Daoy (cell line): ENCODE measurements around the gene RALGPS1. TPM values are rescaled to one million over a fixed set of nuclear protein-coding genes. Genes with fewer than 3 reads are reported as not detected.

Source experiments
- DNase-seq: peaks from one replicate; pipeline ENCODE4 v3.0.0-alpha.2; 2015; ENCODE audit warnings: low read depth
- total RNA-seq: library from RNA; depleted of rRNA; stranded (reverse); fragments of >200 nt; shearing (Covaris generic); gene quantifications from 2 replicates; pipeline ENCODE4 v1.2.3, GENCODE V29; 2014

The RALGPS1 gene
- total RNA-seq, 1 experiment from 2014 or later: 4.9 TPM

DNA sequence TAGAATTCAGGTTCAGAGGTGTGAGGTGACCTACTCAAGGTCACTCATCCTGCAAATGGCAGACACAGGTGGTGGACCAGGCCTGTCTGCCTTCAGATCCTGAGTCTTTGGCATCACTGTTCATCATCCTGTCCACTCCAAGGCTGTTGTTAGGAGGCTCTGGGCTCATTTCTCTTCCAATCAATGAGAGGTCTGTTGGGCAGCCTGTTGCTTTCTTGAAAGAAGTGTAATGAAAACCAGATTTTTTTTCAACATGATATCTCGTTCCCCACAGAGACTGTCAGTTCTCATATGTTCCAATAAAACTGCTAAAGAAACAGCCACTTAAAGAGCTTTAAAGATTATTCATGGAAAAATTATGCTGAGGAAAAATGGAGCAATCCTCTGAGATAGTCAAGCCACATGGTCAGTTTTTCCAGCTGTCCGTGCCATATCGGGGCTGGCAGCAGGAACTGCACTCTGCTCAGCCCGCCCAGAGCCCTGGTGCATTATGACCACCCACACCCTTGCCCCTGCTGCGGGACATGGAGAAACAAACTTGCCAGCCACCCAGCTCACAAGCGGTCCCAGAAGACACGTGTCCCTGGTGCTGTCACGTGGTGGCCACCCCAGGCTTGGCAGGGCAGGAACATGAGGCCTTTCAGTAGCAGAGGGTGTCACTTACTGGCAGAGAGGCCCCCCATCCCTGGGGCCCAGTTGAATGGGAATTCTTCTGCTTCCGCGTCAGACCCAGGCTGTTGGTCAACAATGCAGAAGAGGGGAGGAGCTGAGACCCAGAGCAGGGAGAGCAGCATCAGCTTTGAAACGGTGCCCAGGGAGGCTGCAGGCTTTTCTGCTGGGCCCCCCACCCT, 271.6 kb downstream of the RALGPS1 start:
- peak; percentile 55 for DNase-seq

DNA sequence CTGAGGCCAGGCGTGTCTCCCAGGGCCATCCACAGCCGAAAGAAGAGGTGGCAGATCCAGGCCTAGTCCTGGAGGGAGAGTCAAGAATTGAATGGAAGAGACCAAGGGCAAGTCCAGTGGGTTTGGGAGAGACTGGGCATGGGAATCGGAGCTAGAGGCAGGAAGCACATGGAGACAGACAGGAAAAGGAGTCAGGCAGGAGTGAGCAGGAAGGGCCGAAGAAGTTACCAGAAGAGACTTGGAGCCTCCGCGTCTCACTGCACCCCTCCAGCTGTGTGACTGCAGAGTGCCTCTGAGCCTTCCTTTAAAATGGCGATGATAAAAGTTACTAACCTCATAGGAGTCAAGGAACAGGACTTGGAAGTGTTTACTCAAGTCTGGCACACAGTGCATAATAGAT, 272.2 kb downstream of the RALGPS1 start:
- DNase-seq: no peak

DNA sequence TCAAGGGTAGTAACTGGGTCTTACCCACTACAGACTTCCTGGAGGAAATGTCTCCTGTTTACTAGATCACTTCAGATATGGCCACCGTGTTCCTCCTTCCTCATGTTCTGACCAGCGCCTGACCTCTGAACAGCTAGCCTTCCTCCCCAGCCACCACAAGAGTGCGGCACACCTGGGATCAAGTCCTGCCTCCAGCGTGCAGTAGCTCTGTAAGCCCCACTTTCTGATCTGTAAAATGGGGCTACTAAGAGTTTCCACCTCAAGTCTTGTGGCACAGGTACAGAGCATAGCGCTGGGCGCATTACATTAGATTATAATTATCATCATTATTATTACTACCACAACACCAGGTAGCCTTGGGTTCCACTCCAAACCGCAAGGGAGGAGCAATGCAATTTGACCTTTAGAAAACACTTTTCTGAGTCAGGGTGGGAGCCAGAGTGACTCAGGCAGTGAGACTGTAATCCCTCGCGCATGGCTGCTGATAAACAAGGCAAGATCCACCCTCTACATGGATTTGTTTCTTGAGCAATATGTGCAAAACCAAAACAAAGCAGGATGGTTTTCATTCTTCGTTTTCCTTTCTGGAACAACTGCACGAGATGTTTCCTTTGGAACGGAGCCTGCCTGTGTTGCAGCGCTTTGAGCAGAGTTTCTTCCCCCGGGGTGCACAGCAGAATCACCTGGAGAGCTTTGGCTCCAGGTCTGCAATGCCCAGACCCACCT, 272.8 kb downstream of the RALGPS1 start:
- DNase-seq: peak; percentile 96

DNA sequence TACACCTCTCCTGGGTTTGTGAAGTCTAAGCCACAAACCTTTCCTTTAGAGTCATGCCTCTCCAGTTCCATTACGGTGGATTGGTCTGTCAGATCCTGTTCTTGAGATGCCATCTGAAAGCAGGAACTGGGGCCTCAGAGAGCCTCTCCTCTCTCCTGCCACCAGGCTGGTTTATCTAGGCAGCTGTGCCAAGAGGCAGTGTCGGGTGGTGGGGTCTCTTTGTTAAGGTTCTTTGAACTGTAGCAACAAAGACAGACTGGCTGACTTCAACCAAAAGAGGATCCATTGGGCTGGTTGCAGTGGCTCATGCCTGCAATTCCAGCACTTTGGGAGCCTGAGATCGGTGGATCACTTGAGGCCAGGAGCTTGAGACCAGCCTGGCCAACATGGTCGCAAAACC, 273.8 kb downstream of the RALGPS1 start:
- DNase-seq: no peak

DNA sequence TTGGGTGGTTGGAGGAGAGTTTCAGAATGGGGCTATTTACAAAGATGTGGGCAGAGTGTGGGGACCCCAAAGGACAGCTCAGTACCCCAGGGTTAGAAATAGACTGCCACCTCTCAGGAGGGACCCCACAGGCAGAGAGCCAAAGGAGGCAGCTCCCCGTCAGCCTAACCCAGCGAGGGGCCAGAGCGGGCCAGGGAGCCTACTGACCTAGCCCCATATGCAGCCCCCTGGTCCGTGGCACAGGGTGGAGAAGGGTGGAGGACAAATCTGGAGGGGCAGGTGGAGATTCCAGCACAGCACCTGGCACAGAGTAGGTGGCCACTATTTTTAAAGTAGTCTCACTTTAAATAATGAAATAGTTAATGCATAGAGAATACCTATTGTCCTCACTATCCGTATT, 275.0 kb downstream of the RALGPS1 start:
- no peak for DNase-seq

DNA sequence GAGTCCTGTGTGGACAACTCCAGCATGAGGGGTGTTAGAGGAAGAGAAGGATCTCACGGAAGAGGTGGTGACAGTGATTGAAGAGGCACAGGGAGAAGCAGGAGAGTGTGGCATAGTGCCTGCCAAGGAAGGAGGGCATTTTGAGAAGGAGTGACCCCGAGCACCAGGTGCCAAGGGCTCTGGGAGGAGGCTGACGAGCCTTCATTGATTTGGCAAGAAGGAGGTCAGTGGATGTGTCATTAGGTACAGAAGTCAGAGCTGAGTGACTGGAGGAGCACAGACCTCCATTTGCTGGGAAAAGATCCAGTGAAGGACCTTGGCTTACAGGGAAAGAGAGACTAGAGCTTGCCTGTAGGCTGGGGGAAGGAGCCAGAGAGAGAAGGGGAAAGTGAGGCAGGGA, 278.2 kb downstream of the RALGPS1 start:
- DNase-seq: no peak

DNA sequence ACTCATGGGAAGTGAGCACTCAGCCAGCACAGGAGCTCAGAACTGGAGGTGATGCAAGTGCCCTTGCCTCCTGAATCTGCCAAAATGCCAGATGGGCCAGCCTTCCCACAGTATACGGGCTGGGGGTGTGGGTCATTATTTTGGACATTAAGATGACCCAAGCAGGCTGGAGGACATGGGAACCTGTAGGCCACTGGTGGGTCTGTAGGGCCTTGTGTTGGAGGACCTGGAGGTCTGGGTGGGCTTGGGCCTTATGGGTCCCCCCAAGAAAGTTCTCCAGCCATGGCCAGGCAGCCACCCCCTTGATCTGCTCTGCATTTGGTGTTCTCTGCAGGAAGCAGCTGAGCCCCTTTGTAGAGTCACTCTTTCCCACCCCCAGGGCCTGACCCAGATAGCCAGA, 278.9 kb downstream of the RALGPS1 start:
- no peak for DNase-seq

DNA sequence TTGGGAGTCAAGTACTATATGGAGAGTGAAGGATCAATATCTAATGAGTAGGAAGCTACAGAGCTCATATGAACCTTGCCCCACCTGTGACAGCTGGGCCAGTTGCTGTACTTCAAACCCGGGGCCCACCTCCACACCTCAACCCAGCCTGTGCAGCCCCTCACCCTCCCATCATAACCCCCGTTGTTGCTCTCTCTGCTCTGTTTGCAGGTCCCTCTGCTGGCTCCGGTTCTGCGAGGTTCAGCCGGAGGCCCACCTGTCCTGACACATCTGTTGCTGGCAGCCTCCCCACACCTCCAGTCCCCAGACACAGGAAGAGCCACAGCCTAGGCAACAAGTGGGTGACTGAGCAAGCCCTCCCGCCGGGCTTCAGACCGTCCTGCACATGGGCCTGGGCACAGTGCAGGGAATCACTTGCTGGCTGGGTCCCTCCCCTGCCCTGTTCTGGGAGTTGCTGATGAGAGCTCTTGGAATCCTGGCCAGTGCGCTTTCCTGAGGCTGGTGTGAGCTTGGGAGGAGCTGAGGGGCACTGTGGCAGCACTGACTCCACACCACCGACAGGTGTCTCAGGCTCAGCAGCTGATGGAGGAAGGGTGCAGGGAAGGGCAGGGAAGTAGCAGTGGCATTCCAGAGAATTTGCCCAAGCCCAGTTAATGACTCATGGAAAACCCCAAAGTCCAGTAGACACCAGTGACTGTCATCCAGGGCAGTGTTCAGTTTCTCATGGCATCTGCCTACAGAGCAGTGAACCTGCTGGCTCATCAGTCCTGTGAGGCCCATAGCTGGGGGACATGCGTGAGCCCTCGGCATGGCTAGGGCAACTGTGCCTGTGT, 280.5 kb downstream of the RALGPS1 start:
- peak; percentile 74 for DNase-seq

DNA sequence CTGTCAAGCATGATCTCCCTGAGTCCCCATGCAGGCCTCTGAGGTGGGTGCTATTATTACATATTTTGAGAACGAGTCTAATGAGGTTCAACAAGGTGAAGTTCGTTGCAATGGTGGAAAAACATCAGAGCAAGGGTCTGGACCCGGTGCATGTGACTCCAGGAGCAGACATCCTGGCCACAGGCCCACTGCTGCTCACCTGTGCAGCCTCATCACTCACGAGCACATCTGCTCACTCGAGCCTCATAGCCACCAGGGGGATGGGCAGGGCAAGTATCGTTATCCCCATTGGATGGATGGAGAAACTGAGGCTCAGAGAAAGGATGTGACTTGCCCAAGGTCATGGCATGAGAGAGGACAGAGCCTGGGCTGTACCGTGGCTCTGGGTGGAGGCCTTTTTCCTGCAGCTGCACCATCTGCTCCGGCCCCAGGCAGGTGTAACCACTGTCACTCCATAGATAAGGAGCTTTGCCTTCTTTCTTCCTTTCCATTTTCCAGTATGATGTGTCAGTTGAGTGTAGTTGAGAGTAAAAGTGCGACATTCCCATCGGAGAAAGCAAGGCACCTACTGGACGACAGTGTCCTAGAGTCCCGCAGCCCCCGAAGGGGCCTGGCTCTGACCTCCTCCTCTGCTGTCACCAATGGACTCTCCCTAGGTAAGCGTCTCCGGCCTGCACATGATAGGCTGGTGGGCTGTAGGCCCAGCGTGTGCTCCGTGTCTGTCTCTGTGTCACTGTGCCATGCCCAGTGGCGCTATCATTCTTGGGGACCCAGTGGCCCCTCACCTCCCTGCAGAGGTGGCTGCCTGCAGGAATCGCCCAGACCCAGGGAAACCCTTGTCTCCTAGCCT, 281.6 kb downstream of the RALGPS1 start:
- DNase-seq: no peak

DNA sequence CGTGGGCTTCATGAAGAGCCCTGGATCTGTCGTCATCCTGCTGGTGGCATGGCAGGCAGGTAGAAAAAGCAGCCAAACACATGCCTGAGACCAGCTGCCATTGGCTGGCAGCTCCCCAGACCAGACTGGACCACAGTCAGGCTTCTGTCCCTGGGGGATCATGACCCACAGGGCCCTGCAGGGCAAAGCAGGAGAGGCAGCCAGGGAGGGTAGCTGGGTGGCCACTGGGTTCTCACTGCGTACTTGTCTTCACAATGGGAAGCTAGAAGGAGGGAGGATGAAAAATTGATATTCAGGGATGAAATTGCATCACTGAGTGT, 282.2 kb downstream of the RALGPS1 start:
- DNase-seq: no peak

DNA sequence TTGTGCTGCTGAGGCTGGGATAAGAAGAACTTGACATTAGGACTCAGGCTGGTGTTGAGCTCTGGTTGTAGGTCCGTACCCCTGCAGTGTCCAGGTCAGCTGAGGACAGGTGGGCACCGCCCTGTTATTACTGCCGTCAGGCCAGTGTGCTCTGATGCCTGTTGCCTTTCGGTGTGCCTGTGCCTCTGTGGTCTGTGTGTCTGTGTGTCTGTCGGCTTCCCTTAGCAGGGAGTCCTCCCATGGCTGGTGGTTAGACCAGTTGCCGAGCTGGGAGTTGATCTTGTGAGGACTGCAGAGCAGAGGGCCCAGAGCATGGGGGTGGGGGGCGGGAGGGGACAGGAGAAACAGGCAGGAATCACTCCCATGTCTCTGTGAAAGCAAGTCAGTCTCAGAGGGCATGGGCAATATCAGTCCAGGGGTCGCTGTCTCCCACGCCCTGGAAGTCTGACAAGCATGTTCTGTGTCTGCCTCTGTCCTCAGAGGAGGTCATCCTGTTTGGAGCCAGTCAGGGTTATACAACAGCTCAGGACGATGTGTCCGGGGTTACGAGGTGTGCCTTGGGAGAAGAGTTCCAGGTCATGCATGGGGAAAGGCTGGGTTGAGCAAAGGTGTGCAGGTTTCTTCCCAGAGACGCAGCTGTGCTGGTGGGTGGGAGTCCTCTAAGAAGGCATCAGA, 282.7 kb downstream of the RALGPS1 start:
- DNase-seq: no peak

DNA sequence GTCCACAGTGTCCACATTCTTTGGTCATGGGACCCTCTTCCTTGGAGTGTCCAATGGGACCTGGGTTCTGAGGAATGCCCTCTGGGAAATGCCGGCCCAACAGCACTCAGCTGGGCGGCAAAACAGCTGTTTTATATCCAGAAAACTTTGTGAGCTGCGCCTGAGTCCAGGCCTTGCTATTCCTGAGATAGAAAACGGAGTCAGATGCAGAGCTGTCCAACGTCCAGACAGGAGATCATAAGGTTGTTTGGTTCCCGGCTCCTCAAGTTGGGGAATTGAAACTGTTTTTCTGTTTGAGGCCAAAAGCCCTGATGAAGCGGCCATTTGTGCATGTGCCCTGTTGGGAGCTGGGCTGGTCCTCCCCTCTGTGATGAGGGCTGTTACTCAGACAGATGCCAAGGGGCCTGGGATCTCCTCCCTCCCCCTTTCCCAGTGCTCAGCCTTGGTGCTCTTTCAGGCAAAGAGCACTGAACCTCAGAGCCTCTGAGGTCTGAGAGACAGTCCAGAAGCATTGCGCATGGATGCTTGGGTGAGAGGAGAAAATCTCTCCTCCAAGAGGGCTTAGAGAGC, 283.4 kb downstream of the RALGPS1 start:
- DNase-seq: no peak

DNA sequence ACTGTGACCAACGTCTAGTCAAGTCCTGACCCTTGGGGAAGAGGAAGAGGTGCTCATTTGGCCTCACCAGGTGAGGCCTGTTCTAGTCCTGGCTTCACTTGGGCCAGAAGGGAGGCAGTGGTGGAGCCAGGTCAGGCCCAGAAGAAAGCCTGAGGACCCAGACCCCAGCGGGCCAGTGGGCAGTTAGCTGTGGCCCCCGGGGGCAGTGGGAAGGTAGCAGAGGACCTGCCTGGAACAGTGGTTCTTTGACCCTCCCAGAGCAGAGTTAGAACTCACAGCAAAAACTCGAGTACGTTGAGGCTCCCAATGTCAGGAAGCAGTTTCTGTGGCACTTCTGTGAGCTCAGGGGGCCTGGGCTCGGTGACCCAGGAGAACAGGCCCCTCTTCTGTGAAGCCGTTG, 284.0 kb downstream of the RALGPS1 start:
- no peak for DNase-seq

DNA sequence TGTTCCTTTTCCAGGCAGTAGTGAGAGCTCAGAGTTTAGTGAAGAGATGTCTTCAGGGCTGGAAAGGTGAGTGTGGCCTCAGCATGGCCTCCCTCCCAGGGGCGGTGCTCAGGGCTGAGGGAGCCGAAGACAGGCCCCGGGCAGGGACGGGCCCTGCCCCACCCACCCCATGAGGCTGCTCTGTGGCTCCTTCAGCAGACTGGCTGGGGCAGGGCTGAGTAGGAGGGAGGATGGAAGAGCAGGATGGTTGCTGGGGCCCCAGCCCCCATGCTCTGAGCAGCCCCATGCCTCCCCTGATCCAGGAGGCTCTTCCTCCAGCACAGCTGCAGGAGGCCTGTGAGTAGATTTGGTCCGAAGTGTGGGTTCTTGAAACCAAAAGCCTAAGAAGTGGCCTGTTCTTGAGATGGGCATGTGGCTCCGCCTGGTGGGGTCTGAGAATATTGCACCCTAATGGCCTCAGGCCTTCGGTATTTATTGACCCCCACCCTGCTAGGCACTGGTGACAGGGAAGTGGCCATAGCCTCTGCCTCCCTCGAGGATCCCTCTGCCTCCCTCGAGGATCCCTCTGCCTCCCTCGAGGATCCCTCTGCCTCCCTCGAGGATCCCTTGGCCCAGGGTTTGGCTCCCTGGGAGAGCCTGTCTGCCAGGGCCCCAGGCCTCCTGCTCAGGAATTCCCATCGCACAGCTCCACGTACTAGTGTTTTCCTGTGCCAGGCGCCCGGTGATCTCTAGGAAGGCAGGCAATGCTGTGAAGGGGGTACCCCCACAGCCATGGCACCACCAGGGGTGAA, 284.6 kb downstream of the RALGPS1 start:
- DNase-seq: peak; percentile 82

DNA sequence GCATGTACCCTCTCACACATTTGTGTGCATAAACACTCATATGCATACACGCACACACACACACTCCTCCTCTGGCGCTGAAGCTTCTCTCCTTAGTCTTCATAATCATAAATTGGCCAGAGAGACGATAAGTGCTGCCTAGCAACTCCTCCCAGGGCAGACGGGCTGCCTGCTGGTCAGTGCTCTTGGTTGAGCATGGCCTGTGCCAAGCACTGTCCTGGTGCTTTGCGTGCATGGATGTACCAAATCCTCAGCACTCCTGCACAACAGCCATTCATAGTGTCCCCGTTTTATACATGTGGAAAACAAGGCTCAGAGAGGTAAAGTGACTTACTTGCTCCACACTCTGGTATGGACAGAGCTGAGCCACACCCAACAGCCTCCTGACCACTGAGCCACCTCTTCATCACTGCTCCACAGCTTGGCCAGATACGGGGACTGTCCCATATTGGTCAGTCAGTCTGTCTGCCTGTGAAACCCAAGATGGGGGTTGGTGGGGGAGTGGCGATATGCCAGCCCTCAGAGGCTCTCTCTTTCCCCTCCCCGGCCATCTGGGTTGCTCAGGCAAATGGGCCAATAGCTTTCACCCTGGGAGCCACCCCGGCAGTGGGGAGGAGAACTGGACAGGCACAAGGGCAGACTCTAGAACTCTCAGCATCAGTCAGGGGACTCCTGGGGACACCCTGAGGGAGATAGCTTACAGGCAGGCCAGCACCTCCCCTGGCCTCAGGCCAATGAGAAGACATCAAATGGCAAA, 285.7 kb downstream of the RALGPS1 start:
- DNase-seq: no peak

DNA sequence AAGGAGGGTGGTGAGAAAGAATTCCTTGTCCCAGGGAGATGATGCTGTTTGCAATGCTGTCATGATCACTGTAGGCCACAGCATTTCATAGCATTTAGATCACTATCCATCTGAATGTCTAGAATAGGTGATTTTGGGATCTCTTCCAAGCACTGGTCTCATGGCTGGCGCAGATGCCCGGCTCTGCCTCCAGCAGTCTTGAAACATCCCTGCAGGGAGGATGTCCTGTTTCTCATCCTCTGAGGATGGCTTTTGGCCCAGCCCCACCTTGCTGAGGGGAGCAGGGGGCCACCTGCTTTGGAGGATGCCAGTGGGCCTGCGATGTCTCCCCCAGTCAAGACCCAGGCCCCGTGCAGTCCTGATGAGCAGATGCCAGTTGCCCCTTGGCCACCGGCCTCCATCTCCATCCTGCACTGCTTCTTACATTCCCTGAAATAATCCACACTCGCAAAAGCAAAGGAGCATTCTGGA, 286.5 kb downstream of the RALGPS1 start:
- DNase-seq: no peak

DNA sequence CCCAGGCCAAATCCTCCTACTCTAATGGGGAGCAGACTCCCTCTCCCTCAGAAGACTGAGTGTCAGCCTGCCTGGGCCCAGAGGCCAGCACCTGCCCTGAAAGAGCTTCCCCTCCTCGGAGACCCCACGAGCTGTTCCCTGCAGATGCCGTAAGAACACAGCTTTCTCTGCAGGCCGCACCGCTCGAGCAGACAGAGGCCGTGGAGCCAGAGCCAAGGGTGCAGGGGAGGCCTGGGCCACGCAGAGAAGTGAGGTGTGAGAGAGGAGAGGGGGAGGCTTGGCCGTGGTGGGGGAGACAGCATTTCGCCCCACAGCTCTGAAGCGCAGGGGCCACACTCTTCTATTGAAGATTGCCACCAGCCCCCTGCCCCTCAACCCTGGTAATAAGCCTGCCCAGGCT, 287.1 kb downstream of the RALGPS1 start:
- DNase-seq: no peak

DNA sequence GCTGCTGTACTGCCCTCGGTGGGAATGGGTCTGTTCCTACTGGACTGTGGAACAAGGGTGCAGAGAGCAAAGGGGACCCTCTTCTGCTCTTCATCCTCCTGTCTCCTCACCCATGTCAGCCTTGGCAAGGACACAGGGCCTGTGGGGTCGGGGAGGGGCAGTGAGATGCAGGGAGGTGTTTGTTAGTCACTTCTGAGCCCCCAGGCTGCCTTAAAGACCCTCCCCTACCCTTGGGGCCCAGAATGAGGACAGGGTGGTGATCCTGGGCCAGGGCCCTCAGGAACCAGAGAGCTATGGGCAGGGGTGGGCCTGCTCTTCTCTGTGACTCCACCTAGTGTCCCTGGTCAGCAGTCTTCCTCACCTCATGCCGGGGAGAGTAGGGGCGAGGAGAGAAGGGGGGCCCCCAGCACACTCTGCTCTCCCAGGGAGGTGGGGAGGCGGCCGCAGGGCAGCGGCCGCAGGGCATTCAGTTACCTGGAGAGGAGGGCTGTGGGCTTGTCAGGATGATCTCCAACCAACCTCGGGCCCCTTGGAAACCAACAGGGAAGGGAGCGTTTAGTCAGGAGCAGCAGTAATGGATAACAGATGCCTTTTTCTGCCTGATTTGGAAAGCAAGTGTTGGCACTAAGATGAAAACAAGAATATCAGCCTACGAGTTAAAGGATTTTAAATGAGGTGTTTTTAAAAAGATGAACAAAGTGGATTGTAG, 288.0 kb downstream of the RALGPS1 start:
- no peak for DNase-seq
